Prostate gland (tissue), 2 donors: ENCODE data around the gene EXOC3L2.

Experiments
- CTCF ChIP-seq, 4 experiments: fragments of 200-600 bp in 2 of 4; fragments of 450-650 bp in 2 of 4; sonication (generic) in 2 of 4; IDR thresholded peaks; 1 replicate in 3 of 4; 2 replicates in 1 of 4; pipeline ENCODE4 v1.5.1; 2016 to 2019; ENCODE audit warnings: antibody characterized with exemption in 4 of 4, mild to moderate bottlenecking in 2 of 4, moderate library complexity in 2 of 4
- POLR2A ChIP-seq: fragments of 450-650 bp; IDR thresholded peaks from one replicate; pipeline ENCODE4 v1.6.1; 2016; ENCODE audit warnings: antibody characterized with exemption, mild to moderate bottlenecking
- POLR2AphosphoS5 ChIP-seq: sonication (generic); formaldehyde crosslinking; IDR thresholded peaks from one replicate; pipeline ENCODE4 v1.6.1; 2017; ENCODE audit warnings: antibody characterized with exemption

DNA sequence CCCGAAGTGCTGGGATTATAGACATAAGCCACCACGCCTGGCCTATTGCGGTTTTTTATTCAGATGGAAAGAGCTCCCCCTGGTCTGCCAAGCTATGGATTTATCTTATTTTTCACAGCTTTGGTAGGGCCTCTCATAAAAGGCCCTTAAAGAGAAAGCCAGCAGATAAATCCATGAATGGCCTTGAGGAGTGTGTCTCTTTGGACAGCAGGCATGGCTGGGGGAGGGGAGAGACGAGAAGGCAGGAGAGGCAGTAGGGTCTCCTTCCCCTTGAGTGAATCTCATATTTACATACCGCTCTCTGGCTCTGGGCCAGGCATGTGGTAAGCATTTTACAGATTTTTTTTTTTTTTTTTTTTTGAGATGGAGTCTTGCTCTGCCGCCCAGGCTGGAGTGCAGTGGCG lies 31.1 kb upstream of the EXOC3L2 start:
- TF ChIP-seq CTCF (IDR thresholded peaks at IDR 0.05): no peak
- TF ChIP-seq POLR2A: no peak
- no peak for TF ChIP-seq POLR2AphosphoS5
